COLO668 (cell line): Measurements from ENCODE around the gene KLHL29.

Experiments
- DNase-seq: peaks from one replicate; lab custom pipeline; 2025; ENCODE audit not compliant: unreplicated experiment; lab: John Stamatoyannopoulos, UW

The KLHL29 gene

DNA sequence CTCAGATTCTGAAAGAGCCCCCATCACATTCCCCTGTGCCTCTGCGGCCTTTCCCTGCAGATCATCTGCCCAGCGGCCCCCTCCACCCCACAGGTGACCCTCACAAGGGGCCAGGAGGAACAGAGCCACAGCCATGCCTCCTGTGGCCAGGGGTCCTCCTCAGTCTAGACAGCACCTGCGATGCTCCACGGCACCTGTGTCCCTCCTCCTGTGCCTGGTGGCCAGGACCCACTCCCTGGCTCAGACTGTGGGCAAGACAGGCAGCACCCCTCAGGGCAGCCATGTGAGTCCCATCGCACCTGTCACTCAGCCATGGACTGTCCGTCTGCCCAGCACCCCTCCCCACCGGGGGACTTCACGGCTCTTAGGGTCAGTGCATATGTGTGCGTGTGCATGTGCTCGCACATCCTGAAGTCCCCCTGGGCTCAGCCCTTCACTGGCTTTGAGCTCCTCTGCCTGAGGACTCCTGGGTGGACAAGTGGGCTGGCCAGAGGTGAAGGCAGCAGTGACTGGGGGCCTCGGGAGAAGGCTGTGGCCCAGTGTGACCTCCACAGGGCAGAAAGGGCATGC is 304.2 kb downstream of the KLHL29 start:
- DNase-seq: no peak

DNA sequence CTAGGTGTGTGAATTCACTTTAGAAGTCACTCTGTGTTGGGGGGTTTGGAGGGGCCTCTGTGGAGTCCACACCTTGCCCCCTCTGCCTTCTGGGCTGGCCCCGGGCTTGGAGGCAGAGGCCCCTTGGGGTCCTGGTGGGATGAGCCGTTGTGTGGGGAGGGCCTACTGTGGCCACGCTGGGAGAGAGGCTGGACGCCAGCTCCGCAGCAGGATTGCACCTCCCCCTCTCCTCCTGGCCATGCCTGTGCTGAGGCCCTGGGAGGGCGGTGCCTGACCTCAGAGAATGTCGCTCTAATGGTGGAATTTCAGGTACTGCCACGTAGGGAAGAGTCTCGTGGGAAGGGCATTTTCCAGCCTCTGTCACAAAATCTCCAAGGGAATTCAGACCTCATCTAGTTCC is 304.9 kb downstream of the KLHL29 start:
- no peak for DNase-seq

DNA sequence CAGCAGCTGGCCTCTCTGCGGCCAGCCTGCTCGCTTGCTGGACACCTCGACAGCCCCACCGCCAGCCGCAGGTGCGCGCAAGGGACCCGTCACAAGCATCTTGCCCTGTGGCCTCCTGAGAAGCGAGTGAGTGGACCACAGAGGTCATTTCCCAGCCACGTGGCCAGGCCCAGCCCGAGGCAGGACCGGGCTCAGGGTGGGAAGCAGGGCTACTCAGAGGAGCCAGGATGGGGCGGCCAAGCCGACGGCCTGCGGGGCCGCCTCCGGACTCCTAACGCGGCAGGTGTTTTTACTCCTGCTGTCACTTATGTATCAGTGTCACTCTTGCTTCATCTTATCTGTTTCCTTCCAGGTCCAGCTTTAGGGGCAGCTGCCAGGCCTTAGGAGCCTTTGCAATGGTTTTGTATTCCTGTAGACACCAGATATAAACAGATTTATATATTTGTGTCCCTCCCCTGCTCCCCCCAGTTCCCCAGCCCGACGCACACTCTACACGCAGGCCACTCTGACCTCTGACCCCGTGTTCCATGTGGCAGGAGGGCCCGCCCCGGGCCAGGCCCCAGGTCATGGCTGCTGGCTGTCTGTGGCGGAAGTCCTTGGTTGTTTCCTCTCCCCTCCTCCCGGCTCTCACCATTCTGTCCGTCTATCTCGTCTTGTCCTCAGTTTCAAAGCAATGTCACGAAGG is 305.6 kb downstream of the KLHL29 start:
- DNase-seq: no peak

DNA sequence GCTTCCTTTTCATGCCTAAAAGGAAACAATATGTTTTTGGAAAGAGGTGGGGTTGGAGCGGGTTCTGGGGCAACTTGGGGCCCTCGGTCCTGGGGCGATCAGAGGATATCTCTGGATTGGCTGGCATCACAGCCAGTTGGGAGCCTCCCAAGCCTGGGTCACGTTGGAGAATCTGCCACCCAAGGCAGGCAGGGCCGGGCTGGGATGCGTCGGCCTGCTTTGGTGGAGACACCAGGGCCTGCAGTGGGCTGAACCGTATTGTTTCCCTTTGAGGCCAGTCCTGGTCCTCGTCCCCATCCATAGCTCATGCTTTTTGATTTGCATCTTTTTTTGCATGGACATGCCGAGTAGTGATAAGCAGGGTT is 306.1 kb downstream of the KLHL29 start:
- DNase-seq: no peak

DNA sequence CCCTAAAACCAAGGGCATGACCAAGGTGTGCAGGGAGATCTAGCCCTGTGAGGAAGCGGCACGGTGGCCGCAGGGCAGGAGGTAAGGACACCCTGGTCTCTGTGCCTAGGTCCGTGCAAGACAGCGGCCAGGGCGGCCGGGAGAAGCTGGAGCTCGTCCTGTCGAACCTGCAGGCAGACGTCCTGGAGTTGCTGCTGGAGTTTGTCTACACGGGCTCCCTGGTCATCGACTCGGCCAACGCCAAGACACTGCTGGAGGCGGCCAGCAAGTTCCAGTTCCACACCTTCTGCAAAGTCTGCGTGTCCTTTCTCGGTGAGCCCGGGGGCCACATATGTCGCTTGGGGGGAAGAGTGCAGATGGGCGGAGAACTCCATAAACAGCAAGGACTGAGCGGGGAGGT is 306.6 kb downstream of the KLHL29 start:
- no peak for DNase-seq

DNA sequence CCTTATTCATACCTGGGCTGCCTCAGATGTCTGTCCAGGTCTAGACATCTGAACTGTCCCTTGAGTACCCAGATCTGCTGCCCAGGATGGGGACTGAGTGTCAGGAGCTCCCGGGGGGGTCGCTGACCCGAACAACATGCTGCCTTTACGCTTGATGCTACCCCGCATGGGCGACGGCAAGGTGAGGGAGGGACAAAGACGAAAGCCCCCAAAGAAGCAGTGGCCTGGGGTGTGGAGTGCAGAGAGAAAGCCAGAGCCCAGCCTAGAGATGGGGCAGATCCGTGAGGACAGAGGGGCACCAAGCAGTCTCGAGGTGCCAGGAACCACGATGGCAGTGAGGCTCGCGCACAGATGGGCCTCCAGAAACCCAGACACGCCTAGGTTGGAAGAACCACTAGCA is 307.3 kb downstream of the KLHL29 start:
- DNase-seq: no peak

DNA sequence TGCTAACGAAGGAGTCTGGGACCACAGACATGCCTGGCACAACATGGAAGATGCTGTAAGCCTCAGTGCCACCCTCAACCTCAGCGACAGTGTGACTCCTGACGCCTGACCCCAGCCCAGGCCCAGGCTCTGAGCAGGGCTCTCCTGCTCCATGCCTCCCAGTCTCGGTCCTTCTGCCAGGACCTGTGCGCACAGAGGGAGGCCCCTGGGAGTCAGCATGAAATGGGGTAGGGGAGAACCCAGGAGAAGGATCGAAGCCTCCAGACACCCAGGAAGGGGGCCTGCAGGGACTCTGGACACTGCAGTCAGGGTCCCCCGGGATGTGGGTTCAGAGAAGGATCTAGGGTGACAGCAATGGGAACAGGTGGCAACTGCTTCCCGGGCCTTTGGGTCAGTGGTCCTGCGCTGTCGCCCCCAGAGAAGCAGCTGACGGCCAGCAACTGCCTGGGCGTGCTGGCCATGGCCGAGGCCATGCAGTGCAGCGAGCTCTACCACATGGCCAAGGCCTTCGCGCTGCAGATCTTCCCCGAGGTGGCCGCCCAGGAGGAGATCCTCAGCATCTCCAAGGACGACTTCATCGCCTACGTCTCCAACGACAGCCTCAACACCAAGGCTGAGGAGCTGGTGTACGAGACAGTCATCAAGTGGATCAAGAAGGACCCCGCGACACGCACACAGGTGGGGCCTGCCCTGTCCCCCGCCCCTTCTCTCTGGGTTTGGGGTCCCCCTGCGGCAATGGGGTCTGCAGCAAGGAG is 308.0 kb downstream of the KLHL29 start:
- DNase-seq: no peak

DNA sequence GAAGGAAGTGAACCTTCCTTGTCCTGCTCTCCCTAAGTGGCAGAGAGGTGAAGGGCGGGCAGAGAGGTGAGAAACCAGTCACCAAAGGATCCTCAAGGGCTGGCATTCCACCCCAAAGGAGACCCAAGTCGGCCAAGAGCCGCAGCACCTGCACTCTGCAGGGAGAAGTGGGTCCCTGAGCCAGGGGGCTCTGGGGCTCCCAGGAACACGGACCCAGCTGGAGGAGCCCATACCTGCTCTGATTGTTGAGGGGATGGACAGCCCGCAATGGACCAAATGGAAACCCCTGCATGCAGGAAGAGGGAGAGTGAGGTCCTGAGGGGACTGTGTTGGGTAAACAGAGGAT is 308.6 kb downstream of the KLHL29 start:
- no peak for DNase-seq

DNA sequence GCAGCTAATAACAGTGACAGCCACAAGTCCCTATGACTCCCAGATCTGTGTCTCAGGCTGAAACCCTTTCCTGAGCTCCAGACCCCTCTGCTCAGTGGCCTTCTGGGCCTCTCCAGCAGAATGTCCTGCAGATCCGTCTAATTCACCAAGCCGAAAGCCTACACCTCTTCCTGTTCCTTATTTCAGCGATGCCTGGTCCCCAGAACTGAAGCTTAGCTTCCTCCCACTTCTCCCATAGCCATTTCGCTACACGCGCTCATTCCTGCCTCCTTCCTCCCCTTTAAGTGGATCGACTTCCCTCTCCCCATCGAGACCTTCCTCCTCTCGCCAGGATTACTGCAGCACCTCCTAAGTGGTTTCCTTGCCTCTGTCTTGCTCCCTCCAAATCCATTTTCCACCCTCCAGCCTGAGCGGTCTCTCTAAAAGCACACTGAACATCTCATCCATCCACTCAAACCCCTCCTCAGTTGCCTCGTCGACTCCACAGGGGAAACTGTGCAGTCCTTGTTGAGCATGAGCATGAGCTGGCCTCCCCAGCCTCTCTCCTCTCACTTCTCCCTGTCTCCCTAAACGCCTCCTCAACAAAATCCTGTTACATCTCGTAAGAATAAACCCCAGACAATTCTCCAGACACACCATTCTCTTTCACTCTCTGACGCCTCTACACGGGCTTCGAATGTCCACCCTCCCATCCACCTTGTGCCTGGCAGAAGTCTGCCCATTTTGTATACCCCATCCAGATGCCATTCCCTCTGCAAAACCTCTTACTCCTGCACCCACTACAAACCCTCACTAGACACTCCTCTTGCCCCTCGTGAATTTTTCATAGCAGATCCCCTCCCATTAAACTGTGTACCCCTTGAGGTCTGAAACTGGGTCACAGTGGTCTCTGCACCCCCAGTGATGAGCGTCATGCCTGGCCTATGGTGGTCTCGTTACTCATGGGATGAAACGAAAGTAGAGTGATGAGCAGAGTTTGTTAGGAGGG is 309.4 kb downstream of the KLHL29 start:
- DNase-seq: no peak

DNA sequence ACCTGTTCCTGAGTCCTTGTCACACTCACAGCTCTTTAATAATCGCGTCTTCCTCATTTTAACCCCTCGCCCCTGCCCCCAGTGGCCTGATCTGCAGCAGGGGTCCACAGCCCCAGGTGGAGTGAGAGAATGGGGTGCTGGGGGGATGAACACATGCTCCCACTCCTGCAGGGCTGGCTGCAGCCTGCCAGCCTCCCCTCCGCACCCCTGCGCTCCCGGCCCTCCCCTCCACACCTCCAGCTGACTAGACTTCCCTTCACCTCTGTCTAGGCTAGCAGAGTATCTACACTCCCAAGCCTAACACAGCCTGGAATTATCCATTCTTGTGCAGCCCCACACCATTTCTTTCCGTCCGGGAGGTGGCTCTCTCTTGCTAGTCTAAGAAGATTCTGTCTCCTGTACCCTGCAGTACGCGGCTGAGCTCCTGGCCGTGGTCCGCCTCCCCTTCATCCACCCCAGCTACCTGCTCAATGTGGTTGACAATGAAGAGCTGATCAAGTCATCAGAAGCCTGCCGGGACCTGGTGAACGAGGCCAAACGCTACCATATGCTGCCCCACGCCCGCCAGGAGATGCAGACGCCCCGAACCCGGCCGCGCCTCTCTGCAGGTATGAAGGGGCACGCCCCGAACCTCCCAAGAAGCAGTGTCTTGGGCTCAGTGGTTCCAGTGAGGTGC is 310.4 kb downstream of the KLHL29 start:
- no peak for DNase-seq

DNA sequence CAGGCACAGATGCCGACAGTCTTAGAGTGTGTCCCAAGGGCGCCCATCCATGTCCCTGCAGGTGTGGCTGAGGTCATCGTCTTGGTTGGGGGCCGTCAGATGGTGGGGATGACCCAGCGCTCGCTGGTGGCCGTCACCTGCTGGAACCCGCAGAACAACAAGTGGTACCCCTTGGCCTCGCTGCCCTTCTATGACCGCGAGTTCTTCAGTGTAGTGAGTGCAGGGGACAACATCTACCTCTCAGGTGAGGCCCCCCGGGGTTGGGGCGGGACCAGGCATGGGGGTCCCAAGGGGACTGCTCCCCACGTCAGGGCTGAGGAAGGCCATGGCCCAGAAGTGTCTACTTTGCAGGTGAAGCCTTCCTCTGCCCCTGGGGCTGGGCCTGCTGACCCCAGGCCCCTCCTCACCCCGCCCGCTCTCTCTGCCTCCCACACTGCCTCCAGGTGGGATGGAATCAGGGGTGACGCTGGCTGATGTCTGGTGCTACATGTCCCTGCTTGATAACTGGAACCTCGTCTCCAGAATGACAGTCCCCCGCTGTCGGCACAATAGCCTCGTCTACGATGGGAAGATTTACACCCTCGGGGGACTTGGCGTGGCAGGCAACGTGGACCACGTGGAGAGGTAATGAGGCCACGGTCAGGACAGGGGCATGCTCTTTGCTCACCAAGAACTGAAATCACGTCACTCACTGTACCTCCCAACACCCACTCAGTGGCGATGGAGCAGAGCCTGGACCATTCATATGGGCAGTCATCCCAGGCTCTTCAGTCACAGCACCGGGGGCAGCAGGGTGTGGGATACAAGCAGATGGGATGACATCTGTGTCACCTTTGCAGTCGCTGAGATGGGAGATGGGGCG is 311.1 kb downstream of the KLHL29 start:
- no peak for DNase-seq

DNA sequence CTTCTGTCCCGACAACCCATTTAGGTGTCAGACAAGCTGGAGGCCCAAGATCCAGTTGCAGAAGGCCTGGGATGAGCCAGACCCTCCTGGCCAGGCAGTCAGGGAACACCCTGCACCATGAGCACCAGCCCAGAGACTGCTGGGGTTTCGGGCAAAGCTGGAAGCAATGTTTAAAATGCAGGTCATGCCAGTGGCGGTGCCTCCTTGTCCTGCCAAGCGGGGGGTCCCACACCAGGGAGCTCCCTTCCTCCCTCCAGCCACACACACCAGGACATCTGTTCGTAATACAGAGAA is 311.7 kb downstream of the KLHL29 start:
- no peak for DNase-seq

DNA sequence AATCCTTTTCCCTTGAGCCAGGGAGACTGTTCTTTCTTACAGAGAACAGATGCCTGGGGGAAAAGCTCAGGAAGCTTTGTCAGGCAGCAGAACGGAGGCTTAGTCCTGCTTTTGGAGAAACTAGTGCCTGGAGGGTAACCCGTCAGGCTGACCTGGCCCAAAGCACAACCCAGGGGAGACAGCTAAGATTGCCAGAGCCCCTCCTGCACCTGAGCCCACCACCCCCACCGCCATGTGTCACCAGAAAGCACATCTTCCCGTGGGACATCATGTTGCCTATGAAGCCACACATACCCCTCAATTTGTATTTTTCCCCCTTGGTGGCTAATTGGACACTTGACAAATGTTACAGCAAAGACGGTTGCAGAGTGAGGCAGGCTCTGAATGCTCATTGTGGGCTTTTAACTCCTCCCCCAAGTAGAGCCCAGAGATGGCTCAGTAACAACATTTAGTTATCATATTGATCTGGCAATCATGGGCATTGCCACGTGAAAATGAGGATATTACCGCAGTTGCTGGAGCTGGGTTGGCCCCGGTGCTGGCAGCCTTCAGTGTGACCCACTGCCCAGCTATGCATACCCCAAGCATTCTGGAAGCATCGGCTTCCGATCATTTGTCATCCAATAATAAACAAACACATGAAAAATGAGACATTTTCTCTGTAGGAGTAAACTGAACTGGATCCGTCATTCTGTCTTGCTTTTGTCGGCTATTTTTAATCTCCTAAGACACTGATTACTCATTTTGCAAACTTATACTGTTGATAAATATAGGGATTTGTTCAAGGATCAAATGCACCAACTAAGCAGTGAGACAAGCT is 312.5 kb downstream of the KLHL29 start:
- DNase-seq: no peak

DNA sequence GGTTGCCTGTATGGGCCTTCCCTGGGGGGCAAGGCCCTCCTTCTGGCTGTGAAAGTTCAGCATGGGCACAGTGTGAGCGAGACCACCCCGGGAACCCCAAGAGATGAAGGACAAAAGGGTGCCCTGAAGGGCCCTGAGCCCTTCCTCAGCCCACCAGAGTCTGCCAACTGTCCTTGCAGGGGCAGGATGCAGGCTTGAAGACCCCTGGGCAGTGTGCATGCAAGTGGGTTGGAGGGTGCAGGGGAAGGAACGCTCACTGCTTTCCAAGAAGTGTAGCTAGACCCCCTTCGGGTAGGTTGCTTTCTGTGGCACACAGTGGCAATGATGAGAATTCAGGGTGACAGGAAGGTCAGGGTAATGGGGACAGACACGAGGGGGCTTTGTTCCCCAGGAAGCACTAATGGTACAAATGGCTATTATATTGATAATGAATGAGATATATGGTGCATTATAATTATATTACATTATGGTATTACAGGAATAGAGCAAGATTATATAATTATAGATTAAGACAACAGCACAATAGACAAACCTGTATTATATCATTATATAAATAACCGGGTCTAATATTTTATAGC is 313.2 kb downstream of the KLHL29 start:
- DNase-seq: no peak

DNA sequence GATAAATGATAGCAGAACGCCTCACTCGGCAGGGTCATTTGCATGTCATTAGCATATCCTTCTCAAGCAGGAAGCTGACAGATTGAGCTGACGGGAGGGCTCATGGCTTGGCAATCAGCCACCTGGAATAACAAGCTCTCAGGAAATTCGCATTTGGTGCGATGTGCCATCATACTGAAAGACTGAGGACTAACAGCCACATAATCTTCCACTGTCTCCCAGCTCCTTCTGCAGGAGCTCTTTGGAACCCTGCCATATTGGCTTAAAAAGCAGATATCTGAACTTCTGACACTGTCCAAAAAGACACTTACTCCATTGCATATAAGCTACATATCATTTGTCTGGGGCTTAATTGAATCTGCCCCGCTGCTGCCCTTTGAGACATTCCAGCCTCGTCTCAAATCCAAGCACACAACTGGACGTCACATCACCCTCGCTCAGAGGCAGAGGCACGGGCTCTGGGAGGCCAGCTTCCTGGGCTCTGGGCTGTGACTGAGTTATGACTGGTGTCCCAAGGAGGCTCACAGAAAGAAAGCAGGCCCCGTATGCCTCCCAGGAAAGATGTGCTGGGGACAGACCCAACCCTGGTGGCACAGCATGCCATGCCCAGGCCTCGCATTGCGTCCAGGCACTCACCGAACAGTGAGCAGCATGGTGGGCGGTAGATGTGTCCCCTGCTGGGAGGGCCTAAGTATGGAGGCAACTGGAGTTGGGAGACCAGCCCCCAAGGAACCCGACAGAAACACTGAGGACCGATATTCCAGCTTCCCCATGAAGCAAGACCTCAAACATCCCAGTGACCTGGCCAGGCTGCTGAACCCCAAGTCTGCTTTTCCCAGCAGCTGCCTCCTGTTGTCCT is 314.0 kb downstream of the KLHL29 start:
- no peak for DNase-seq

DNA sequence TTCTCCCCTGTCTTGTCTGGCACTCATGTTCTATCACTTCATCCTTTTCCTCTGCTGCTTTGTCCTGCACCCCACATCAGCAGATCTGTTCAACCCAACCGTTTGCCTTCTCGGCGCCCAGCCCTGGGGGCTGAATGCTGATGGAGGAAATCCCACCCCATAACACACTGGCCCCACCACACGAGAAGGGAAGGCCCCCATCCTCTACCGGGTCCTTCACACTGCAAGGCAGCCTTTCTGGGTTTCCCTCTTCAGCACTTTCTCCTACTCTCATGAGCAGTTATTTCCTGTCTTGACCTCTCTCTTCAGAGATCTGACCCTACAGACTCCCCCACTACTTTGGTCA is 314.6 kb downstream of the KLHL29 start:
- no peak for DNase-seq

DNA sequence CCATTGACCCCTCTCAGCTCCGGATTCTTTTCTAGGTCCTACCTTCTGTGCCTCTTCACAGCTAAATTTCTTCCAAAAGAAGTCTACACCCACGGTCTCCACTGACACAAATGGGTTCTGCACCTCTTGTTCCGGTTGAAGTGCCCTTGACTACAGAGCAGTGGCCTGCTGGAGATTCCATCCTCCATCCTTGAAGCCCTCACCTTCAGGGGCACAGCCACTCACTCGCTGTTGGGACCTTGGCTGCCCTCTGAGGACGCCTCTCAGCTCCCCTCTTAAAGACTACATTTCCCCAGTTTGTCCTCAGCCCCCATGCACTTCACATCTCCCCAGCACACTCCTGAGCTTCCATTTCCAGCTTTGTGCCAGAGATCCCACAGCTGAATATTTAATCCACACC is 315.6 kb downstream of the KLHL29 start:
- DNase-seq: no peak

DNA sequence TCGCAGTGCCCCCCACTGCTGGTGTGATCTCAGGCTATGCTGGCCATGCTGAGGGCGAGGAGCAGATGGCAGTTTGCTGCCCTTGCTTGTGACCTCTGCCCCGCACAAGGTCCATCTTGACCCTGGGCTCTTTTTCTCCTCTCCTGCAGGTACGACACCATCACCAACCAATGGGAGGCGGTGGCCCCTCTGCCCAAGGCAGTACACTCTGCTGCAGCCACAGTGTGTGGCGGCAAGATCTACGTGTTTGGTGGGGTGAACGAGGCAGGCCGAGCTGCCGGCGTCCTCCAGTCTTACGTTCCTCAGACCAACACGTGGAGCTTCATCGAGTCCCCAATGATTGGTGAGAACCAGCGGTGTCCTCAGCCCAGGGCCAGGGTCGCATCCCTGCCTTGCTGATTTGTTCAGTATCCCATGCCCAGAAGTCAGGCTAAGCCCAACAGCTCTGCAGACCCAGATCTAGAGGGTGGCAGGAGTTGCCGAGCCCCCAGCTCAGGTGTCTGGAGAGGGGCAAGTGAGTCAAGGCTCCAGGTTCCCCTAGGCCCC is 318.1 kb downstream of the KLHL29 start:
- DNase-seq: no peak
